HEK293 (cell line): ENCODE results near the gene SIK3.

Experiments used
- REST ChIP-seq: fragments of 450-650 bp; formaldehyde crosslinking; IDR thresholded peaks from 2 replicates; pipeline ENCODE4 v1.5.1; 2016; ENCODE audit warnings: missing biosample characterization, missing genetic modification characterization
- SETDB1 ChIP-seq: IDR thresholded peaks from one replicate; pipeline ENCODE4 v1.6.1; 2017; ENCODE audit warnings: mild to moderate bottlenecking, low read length, moderate library complexity, mixed read lengths; ENCODE audit not compliant: insufficient read length
- YY1 ChIP-seq: fragments of 450-650 bp; formaldehyde crosslinking; IDR thresholded peaks from 2 replicates; pipeline ENCODE4 v1.5.1; 2018; ENCODE audit warnings: missing biosample characterization, missing genetic modification characterization
- ZNF133 ChIP-seq: fragments of 450-650 bp; formaldehyde crosslinking; IDR thresholded peaks from 2 replicates; pipeline ENCODE4 v1.5.1; 2016; ENCODE audit warnings: missing biosample characterization, missing genetic modification characterization
- ZNF138 ChIP-seq: fragments of 450-650 bp; formaldehyde crosslinking; IDR thresholded peaks from 2 replicates; pipeline ENCODE4 v1.5.1; 2016; ENCODE audit warnings: missing biosample characterization, missing genetic modification characterization, borderline replicate concordance
- ZNF23 ChIP-seq: fragments of 450-650 bp; formaldehyde crosslinking; IDR thresholded peaks from 2 replicates; pipeline ENCODE4 v1.5.1; 2016; ENCODE audit warnings: missing biosample characterization, missing genetic modification characterization, borderline replicate concordance
- ZNF549 ChIP-seq: fragments of 450-650 bp; IDR thresholded peaks from 2 replicates; pipeline ENCODE4 v1.5.1; 2018; ENCODE audit warnings: missing biosample characterization, missing genetic modification characterization, mild to moderate bottlenecking, inconsistent platforms, moderate library complexity
- ZNF660 ChIP-seq: fragments of 450-650 bp; IDR thresholded peaks from 2 replicates; pipeline ENCODE4 v1.5.1; 2018; ENCODE audit warnings: missing biosample characterization, mild to moderate bottlenecking, missing genetic modification characterization
- ZNF76 ChIP-seq: fragments of 450-650 bp; formaldehyde crosslinking; IDR thresholded peaks from 2 replicates; pipeline ENCODE4; 2016; ENCODE audit warnings: low read depth, missing biosample characterization, missing genetic modification characterization, borderline replicate concordance
- ZNF785 ChIP-seq: fragments of 450-650 bp; formaldehyde crosslinking; IDR thresholded peaks from 2 replicates; pipeline ENCODE4 v1.5.1; 2016; ENCODE audit warnings: missing biosample characterization, missing genetic modification characterization
- TF ChIP-seq, protein P1 (sequence below): fragments of 450-650 bp; formaldehyde crosslinking; IDR thresholded peaks from 2 replicates; pipeline ENCODE4 v1.5.1; 2016; ENCODE audit warnings: missing biosample characterization, missing genetic modification characterization

DNA sequence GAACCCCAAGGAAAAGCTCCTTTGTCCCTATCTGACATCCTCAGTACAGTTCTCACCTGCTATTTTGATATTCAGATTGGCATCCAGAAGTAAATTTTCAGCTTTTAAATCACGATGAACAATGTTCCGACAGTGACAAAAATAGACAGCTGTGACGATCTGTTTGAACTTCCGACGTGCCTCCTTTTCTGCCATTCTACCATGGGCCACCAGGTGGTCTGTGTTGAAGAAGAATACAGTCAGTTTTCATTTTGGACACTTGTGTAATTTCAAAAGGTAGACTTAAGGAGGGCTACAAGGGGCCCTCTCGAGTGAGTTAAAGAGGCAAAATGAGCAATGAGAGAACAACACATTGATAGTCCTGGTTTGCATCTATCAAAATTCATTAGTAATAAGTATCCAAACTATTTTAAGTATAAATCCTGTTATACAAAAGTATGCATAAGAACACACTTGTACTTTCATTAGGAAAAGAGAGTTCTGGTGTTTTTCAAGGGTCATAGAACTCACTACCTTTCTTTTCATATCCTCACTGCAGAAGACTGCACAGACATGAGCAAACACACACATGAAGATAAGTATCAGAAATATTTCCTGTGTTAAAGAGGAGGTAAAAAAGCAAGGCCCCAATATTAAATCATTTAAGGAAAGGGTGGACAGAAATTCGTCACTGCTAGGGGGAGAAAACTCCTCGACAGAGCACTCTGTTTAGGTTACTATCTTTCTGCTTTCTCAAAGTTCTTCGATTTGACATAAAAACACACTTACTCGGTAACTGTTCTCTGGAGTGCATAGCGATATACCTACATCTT is 170.9 kb downstream of the SIK3 start:
- no peak for TF ChIP-seq REST (tag by site-specific recombination)
- no peak for TF ChIP-seq YY1 (tag by site-specific recombination)
- no peak for TF ChIP-seq ZNF76 (tag by site-specific recombination)
- TF ChIP-seq, protein P1, sequence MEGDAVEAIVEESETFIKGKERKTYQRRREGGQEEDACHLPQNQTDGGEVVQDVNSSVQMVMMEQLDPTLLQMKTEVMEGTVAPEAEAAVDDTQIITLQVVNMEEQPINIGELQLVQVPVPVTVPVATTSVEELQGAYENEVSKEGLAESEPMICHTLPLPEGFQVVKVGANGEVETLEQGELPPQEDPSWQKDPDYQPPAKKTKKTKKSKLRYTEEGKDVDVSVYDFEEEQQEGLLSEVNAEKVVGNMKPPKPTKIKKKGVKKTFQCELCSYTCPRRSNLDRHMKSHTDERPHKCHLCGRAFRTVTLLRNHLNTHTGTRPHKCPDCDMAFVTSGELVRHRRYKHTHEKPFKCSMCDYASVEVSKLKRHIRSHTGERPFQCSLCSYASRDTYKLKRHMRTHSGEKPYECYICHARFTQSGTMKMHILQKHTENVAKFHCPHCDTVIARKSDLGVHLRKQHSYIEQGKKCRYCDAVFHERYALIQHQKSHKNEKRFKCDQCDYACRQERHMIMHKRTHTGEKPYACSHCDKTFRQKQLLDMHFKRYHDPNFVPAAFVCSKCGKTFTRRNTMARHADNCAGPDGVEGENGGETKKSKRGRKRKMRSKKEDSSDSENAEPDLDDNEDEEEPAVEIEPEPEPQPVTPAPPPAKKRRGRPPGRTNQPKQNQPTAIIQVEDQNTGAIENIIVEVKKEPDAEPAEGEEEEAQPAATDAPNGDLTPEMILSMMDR (tag by site-specific recombination), result no peak
- TF ChIP-seq ZNF138 (tag by site-specific recombination), result no peak
- no peak for TF ChIP-seq ZNF133 (tag by site-specific recombination)
- TF ChIP-seq SETDB1, result no peak
- TF ChIP-seq ZNF23, result no peak
- no peak for TF ChIP-seq ZNF785 (tag by site-specific recombination)
- TF ChIP-seq ZNF660 (tag by site-specific recombination), result no peak
- no peak for TF ChIP-seq ZNF549 (tag by site-specific recombination)
